Left ventricle myocardium inferior (tissue), 1 donor: ENCODE data around the gene TMEM175. TPM values are rescaled to one million over a fixed set of nuclear protein-coding genes. Genes with fewer than 3 reads are reported as not detected.

Source experiments
- DNase-seq: peaks from one replicate; pipeline ENCODE4 v3.0.0-alpha.2; 2020
- H3K27ac ChIP-seq: fragments of 200-600 bp; replicated peaks from 2 replicates; pipeline ENCODE4 v1.8.0; 2021
- H3K27me3 ChIP-seq: fragments of 200-600 bp; 2 replicates; pipeline ENCODE4 v1.8.0; 2021; ENCODE audit warnings: low read depth
- H3K36me3 ChIP-seq: fragments of 200-600 bp; 2 replicates; pipeline ENCODE4 v1.8.0; 2021
- H3K4me1 ChIP-seq: fragments of 200-600 bp; 2 replicates; pipeline ENCODE4 v1.8.0; 2021
- H3K4me3 ChIP-seq: fragments of 200-600 bp; 2 replicates; pipeline ENCODE4 v1.8.0; 2021; ENCODE audit warnings: mild to moderate bottlenecking, moderate library complexity
- H3K9me3 ChIP-seq: fragments of 200-600 bp; replicated peaks from 2 replicates; pipeline ENCODE4 v1.8.0; 2021
- CTCF ChIP-seq: fragments of 200-600 bp; IDR thresholded peaks from 2 replicates; pipeline ENCODE4 v1.8.0; 2021; ENCODE audit warnings: antibody characterized with exemption, mild to moderate bottlenecking, borderline replicate concordance
- intact Hi-C: fragments of 100-400 bp; cut with micrococcal nuclease; formaldehyde crosslinking; loops from one replicate; pipeline ENCODE4 v1.11.0; 2022
- total RNA-seq: library from RNA; stranded (reverse); fragmentation: NEBNext Ultra II Directional; extraction: Animal tissue kit (Norgen Biotek cat#: 25700); gene quantifications from one replicate; pipeline ENCODE4 v1.2.1, GENCODE V29; 2021
- donor health status: DM: no; HTN: yes; CAD: no; lungs with severe emphysema.

TMEM175 gene
- total RNA-seq, 1 donor from 2014 or later, result 20.3 TPM

GRCh38 chr4:992297-993110 lies 60.2 kb downstream of the TMEM175 start:
- Histone ChIP-seq H3K4me3 (no peak overlapping the region), H3K36me3 (peaks cover 9% of the 10 kb centered on the region), H3K4me1 (peaks cover 15% of the 10 kb centered on the region), H3K9me3 (no peaks in the 10 kb centered on the region), H3K27ac (no peak overlapping the region), H3K27me3 (peaks cover 17% of the 10 kb centered on the region)
- intact Hi-C loops, result no loop called here
- DNase-seq, result no peak
- TF ChIP-seq CTCF, result no peak

- Histone ChIP-seq H3K36me3 (peaks cover 9% of the 10 kb centered on the region), H3K27ac (no peak within 1 kb of the TSS), H3K4me3 (no peak within 1 kb of the TSS), H3K27me3 (peaks cover 26% of the 10 kb centered on the region), H3K4me1 (peaks cover 15% of the 10 kb centered on the region), H3K9me3 (no peaks in the 10 kb centered on the region)
- DNase-seq, result no peak
- no peak for TF ChIP-seq CTCF
- intact Hi-C loops, result no loop called here
These were observed 61.1 kb downstream of the TMEM175 start, which contains the start of gene SLC26A1 for GRCh38 chr4:993111-994029. Gene SLC26A1 (minus strand): TSS chr4:993404. CDS start chr4:991703, 1,701 bp downstream.

- intact Hi-C loops, result no loop called here
- no peak overlapping the region for H3K4me3 ChIP-seq
- DNase-seq, result no peak
- H3K27me3 ChIP-seq, result peaks cover 44% of the 10 kb centered on the region
- H3K4me1 ChIP-seq, result peaks cover 15% of the 10 kb centered on the region
- no peaks in the 10 kb centered on the region for H3K9me3 ChIP-seq
- no peak for TF ChIP-seq CTCF
- H3K36me3 ChIP-seq, result peaks cover 4% of the 10 kb centered on the region
- H3K27ac ChIP-seq, result no peak overlapping the region
These were observed 63.2 kb downstream of the TMEM175 start for GRCh38 chr4:995311-996026.

GRCh38 chr4:996030-996996 lies 64.1 kb downstream of the TMEM175 start:
- H3K27me3 ChIP-seq, result peaks cover 53% of the 10 kb centered on the region
- DNase-seq, result no peak
- no peaks in the 10 kb centered on the region for H3K36me3 ChIP-seq
- H3K9me3 ChIP-seq, result no peaks in the 10 kb centered on the region
- H3K4me3 ChIP-seq, result no peak overlapping the region
- H3K4me1 ChIP-seq, result peaks cover 15% of the 10 kb centered on the region
- no peak overlapping the region for H3K27ac ChIP-seq
- no peak for TF ChIP-seq CTCF
- intact Hi-C loops, result no loop called here
